ENCODE measurements around the gene MAML2.

MAML2 gene

GRCh38 chr11:96204721-96205459 is 138.1 kb downstream of the MAML2 start:
- DNase-seq (ENCODE audit: low read depth) = no peak
- H3K4me3 ChIP-seq (ENCODE audit: low read depth, low read length) = no peak overlapping the region
- no peak for TF ChIP-seq CTCF (IDR thresholded peaks at IDR 0.05; ENCODE audit: insufficient read depth, low read depth, low read length, missing control alignments)

GRCh38 chr11:96204366-96204659 is 138.7 kb downstream of the MAML2 start:
- no peak for DNase-seq (ENCODE audit: low read depth)
- TF ChIP-seq CTCF (IDR thresholded peaks at IDR 0.05; ENCODE audit: insufficient read depth, low read depth, low read length, missing control alignments) = no peak
- no peak overlapping the region for H3K4me3 ChIP-seq (ENCODE audit: low read depth, low read length)

- H3K4me3 ChIP-seq (ENCODE audit: low read depth, low read length) = no peak overlapping the region
- TF ChIP-seq CTCF (IDR thresholded peaks at IDR 0.05; ENCODE audit: insufficient read depth, low read depth, low read length, missing control alignments) = no peak
- DNase-seq (ENCODE audit: low read depth) = no peak
These were observed 139.2 kb downstream of the MAML2 start for GRCh38 chr11:96203567-96204365.

DNA sequence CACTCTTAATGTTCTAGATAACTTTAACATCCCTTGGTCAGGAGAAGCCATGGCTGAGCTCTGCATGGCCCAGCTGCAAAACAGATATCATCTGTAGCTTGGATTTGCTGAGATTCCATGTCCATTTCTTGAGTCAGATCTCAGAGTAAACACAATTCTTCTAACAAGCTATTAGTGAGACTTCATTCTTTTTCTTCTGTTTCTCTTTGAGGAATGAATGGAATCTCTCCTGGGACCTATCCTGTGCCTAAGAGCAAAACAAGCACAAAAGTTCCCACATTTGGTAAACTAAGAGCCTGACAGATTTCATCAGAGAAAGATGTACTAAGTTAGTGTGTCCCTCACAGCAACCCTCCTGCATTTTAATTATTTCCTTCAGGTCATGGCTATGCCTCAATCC is 142.8 kb downstream of the MAML2 start:
- H3K4me3 ChIP-seq (ENCODE audit: low read depth, low read length) = no peak overlapping the region
- no peak for TF ChIP-seq CTCF (IDR thresholded peaks at IDR 0.05; ENCODE audit: insufficient read depth, low read depth, low read length, missing control alignments)
- DNase-seq (ENCODE audit: low read depth) = no peak

DNA sequence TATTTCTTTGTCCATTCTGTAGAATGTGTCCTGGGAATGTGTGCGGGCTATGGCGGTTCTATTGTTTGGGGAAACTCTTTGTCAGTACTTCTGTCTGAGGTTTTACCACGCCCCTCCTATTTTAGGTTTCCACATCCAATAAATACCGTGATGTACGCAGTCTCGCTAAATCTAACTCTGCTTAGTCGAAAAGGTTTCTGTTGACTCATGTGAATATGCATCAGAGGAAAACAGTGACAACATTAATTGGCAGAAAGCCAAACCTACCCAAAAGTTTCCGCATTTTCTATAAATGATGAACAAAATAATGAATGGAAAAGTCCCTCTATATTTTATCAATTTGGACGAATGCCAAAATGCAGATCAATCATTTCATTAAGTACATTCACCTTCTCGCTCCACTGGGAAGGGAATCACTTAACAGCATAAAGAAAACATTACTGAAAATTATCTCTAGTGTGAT is 143.4 kb downstream of the MAML2 start:
- no peak for DNase-seq (ENCODE audit: low read depth)
- H3K4me3 ChIP-seq (ENCODE audit: low read depth, low read length) = no peak overlapping the region

More for the DNA sequence above, 143.4 kb downstream of the MAML2 start:
- no peak for TF ChIP-seq CTCF (IDR thresholded peaks at IDR 0.05; ENCODE audit: insufficient read depth, low read depth, low read length, missing control alignments)
